Measurements from ENCODE around the gene MRPL16.

DNA sequence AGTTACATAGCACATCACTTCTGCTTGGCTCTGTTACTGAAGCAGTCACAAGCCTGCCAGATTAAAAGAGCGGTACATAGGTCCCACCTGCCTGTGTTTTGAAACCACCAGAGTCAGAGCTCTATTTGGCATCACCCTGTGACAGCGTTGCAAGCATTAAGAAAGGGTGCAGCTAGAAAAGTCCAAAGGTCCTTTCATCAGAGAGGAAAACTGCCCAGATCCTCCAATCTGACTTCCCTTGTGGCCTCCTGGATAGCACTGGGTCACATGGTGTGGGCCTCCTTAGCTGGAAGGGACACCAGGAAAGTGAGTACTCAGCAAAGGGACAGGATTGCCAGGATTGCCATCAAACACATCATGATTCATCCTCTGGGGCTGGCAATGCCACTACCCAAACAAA, 32.5 kb downstream of the MRPL16 start:
- TF ChIP-seq, protein P1, sequence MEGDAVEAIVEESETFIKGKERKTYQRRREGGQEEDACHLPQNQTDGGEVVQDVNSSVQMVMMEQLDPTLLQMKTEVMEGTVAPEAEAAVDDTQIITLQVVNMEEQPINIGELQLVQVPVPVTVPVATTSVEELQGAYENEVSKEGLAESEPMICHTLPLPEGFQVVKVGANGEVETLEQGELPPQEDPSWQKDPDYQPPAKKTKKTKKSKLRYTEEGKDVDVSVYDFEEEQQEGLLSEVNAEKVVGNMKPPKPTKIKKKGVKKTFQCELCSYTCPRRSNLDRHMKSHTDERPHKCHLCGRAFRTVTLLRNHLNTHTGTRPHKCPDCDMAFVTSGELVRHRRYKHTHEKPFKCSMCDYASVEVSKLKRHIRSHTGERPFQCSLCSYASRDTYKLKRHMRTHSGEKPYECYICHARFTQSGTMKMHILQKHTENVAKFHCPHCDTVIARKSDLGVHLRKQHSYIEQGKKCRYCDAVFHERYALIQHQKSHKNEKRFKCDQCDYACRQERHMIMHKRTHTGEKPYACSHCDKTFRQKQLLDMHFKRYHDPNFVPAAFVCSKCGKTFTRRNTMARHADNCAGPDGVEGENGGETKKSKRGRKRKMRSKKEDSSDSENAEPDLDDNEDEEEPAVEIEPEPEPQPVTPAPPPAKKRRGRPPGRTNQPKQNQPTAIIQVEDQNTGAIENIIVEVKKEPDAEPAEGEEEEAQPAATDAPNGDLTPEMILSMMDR (IDR thresholded peaks at IDR 0.05; ENCODE audit: insufficient read depth, low read length, poor library complexity, severe bottlenecking), result no peak
- no peak for TF ChIP-seq EZH2phosphoT487 (conservative IDR thresholded peaks at IDR 0.05; ENCODE audit: low read length)
